BLaER1 treated with 17β-estradiol and CSF1 and Interleukin-3, amounts not matched to agents 10 nM and 100 nM (cell line): ENCODE results near the gene HCFC1.

ENCODE experiments used
- H3K27ac ChIP-seq, 11 experiments: shearing (Covaris generic); formaldehyde crosslinking; 2 replicates each; pipeline ENCODE4 v1.8.1; 2022
- H3K27me3 ChIP-seq, 11 experiments: shearing (Covaris generic); formaldehyde crosslinking; 2 replicates each; pipeline ENCODE4 v1.8.1; 2022
- H3K36me3 ChIP-seq, 11 experiments: shearing (Covaris generic); formaldehyde crosslinking; 2 replicates each; pipeline ENCODE4 v1.8.1; 2022
- H3K4me1 ChIP-seq, 10 experiments: shearing (Covaris generic); formaldehyde crosslinking; 2 replicates each; pipeline ENCODE4 v1.8.1; 2022
- H3K4me2 ChIP-seq, 11 experiments: shearing (Covaris generic); formaldehyde crosslinking; 2 replicates each; pipeline ENCODE4 v1.8.1; 2022
- H3K4me3 ChIP-seq, 10 experiments: shearing (Covaris generic); formaldehyde crosslinking; 2 replicates each; pipeline ENCODE4 v1.8.1; 2022
- H3K9ac ChIP-seq, 11 experiments: shearing (Covaris generic); formaldehyde crosslinking; 2 replicates each; pipeline ENCODE4 v1.8.1; 2022
- H3K9me3 ChIP-seq, 11 experiments: shearing (Covaris generic); formaldehyde crosslinking; replicated peaks in 1 of 11; 2 replicates each; pipeline ENCODE4 v1.8.1; 2022
- H4K20me1 ChIP-seq, 11 experiments: shearing (Covaris generic); formaldehyde crosslinking; 2 replicates each; pipeline ENCODE4 v1.8.1; 2022
- Cebpa-rat ChIP-seq, 11 experiments: shearing (Covaris generic); IDR thresholded peaks; 2 replicates each; pipeline ENCODE4 v1.8.1; 2022

The HCFC1 gene

DNA sequence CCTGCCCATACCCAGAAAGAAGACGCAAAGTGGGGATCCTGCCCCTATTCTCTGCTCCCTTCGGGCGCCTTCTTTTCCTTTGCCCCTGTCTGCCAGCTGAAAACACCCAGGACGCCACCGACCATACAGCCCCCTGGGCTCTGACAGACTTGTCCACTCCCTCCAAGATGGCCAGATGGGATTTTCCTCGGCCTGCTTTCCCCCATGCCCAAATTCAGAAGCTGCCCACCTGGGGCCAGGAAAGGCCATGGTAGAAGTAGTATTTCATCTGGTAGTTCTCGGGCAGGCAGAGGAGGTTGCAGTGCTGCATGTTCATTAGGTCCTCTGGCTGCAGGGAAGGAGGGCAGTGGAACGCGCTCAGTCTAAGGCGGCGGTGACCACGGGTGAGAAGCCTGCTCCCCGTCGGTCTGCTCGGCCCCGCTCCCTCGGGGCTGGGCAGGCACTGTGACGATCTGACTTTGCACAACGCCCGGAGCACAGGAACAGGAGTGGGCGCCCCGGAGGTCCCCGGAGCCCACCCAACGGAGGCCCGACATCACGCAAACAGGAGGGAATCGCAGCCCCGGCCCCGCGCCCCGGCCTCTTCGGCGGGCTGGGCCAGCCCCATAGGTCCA lies 37.4 kb downstream of the HCFC1 start:
- peak overlapping the region; percentile 81 to 96 (median 87) for H3K4me2 ChIP-seq
- peaks cover 84 to 95% (median 91%) of the 10 kb centered on the region in 11 experiments for H3K27me3 ChIP-seq
- H3K9ac ChIP-seq: peak overlapping the region; percentile 79 to 92 (median 85)
- no peak for TF ChIP-seq Cebpa-rat (IDR thresholded peaks at IDR 0.05)
- H3K4me1 ChIP-seq: peaks cover 35 to 60% (median 48%) of the 10 kb centered on the region in 10 experiments
- H4K20me1 ChIP-seq: peaks cover 55 to 92% (median 76%) of the 10 kb centered on the region in 11 experiments
- H3K9me3 ChIP-seq: 0 out of 22 replicates have a peak, but pooled peaks cover 0 to 4% (median 0%) of the 10 kb centered on the region in 11 experiments
- peak overlapping the region; percentile 66 to 87 (median 78) for H3K4me3 ChIP-seq
- H3K27ac ChIP-seq: peak overlapping the region; percentile 32 to 89 (median 82)
- peaks cover 26 to 42% (median 38%) of the 10 kb centered on the region in 11 experiments; a peak in 21 of 22 replicates for H3K36me3 ChIP-seq

DNA sequence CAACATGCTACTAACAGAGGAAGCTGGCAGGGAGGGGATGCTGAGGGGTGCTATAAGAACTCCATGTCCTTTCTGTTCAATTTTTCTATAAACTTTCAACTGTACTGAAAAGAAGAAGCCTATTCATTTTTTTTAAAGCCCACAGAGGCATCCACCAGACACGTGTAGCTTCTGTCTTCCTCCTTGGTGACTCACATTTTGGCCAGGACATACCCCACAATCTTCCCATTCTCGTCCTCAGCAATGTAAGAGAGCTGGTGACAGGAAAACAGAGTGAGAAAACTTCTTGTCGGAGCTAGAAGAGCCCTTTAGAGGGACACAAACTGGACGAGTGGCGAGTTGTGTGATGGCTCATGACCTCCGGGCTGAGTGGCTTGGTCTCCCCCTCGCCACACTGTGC lies 37.9 kb downstream of the HCFC1 start:
- H4K20me1 ChIP-seq: peaks cover 60 to 93% (median 76%) of the 10 kb centered on the region in 11 experiments
- H3K27me3 ChIP-seq: peaks cover 79 to 91% (median 86%) of the 10 kb centered on the region in 11 experiments
- peaks cover 25 to 42% (median 38%) of the 10 kb centered on the region in 11 experiments; a peak in 21 of 22 replicates for H3K36me3 ChIP-seq
- H3K4me1 ChIP-seq: peaks cover 38 to 62% (median 51%) of the 10 kb centered on the region in 10 experiments
- peak overlapping the region; percentile 81 to 96 (median 87) for H3K4me2 ChIP-seq
- H3K27ac ChIP-seq: peak overlapping the region in 10 of 11 experiments; percentile 65 to 89 (median 82); a peak in 20 of 22 replicates
- peak overlapping the region; percentile 79 to 92 (median 85) for H3K9ac ChIP-seq
- H3K4me3 ChIP-seq: peak overlapping the region; percentile 66 to 87 (median 78)
- no peak for TF ChIP-seq Cebpa-rat (IDR thresholded peaks at IDR 0.05)
- H3K9me3 ChIP-seq: 0 out of 22 replicates have a peak, but pooled peaks cover 0 to 4% (median 0%) of the 10 kb centered on the region in 11 experiments

DNA sequence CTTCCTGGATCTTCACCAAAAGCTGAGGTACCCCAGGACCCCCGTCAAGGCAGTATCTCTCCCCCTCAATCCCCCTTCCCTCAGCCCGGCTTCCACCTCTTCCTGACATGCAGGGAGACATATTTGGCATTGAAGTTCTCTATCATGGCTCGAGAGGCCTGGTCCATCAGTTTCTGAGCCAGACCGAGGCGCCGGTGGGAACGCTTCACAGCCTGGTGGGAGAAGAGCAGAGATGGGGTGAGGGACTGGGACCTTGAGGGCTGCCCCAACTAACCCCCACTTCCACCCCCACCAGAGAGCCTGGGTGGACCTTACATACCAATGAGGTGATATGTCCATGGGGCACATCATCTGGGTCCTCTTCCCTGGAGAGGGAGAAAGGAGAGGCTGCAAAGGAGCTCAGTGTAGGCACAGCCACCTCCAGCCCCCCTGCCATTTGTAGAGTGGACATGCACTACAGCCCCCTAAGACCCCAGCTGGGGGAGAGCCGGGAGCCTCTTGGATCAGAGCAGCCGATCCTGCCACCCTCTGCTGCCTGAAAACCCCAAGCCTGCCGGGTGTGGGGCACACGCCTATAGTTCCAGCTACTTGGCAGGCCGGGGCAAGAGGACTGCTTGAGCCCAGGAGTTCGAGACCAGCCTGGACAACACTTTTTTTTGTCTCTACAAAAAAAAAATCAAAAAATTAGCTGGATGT lies 39.2 kb downstream of the HCFC1 start:
- H4K20me1 ChIP-seq: peaks cover 68 to 91% (median 82%) of the 10 kb centered on the region in 11 experiments
- H3K9ac ChIP-seq: peak overlapping the region in 8 of 11 experiments; percentile 6 to 64 (median 33); a peak in 10 of 22 replicates
- H3K4me1 ChIP-seq: peaks cover 45 to 71% (median 58%) of the 10 kb centered on the region in 10 experiments
- peak overlapping the region in 7 of 11 experiments; percentile 50 to 96 (median 87); a peak in 8 of 22 replicates for H3K4me2 ChIP-seq
- H3K9me3 ChIP-seq: peaks cover 0 to 4% (median 0%) of the 10 kb centered on the region in 11 experiments; a peak in 1 of 22 replicates
- peaks cover 66 to 81% (median 76%) of the 10 kb centered on the region in 11 experiments for H3K27me3 ChIP-seq
- no peak for TF ChIP-seq Cebpa-rat (IDR thresholded peaks at IDR 0.05)
- H3K4me3 ChIP-seq: no peak overlapping the region
- peak overlapping the region in 4 of 11 experiments; percentile 4 to 100 (median 10); a peak in 5 of 22 replicates for H3K27ac ChIP-seq
- H3K36me3 ChIP-seq: peaks cover 25 to 42% (median 38%) of the 10 kb centered on the region in 11 experiments; a peak in 21 of 22 replicates

DNA sequence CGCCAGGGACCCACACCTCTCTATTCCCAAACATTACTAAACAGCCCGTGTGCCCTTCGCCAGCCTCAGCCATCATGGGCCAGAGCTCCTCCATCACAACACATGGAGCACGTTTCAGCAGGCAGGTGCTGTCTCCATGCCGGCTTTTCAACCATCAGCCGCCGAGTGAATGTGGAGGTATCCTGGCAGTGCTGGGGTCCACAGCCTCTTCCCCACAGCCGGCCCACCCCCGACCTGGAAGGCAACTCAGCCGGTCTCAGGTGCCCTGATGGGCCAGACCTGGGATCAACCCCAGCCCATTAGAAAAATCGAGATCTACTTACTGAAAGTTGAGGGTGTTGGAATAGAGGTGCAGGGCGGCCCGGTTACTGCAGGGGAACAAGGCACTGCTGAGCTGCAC lies 39.9 kb downstream of the HCFC1 start:
- Histone ChIP-seq H3K27me3 (peaks cover 60 to 81% (median 70%) of the 10 kb centered on the region in 11 experiments), H4K20me1 (peaks cover 74 to 93% (median 86%) of the 10 kb centered on the region in 11 experiments), H3K27ac (peak overlapping the region in 6 of 11 experiments; percentile 4 to 100 (median 46); a peak in 5 of 22 replicates), H3K9ac (peak overlapping the region in 8 of 11 experiments; percentile 32 to 99 (median 56); a peak in 9 of 22 replicates), H3K4me2 (peak overlapping the region in 8 of 11 experiments; percentile 0 to 96 (median 32); a peak in 6 of 22 replicates), H3K4me3 (no peak overlapping the region), H3K36me3 (peaks cover 25 to 42% (median 38%) of the 10 kb centered on the region in 11 experiments; a peak in 21 of 22 replicates), H3K4me1 (peaks cover 49 to 77% (median 64%) of the 10 kb centered on the region in 10 experiments), H3K9me3 (peaks cover 0 to 9% (median 0%) of the 10 kb centered on the region in 11 experiments; a peak in 1 of 22 replicates)
- TF ChIP-seq Cebpa-rat (IDR thresholded peaks at IDR 0.05): no peak

DNA sequence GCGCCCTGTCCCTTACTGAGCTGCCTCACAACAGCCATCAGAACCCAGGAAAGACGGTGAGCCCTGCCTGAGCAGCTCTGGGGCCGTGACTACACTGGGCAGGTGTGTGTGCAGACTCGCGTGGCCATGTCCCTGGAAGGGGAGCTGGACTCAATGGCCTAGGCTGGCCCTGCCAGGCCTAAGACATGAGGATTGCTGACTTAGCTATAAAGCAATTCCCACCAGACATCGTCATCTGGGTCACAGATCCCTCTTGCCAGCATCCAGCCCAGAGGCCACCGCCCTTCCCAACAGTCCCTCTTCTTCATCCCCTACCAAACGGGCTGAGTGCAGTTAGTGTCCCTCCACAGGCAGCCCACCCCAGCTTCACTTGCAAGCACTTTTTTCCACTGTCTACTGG lies 40.5 kb downstream of the HCFC1 start:
- H3K4me1 ChIP-seq: peaks cover 54 to 82% (median 70%) of the 10 kb centered on the region in 10 experiments
- H3K4me3 ChIP-seq: no peak overlapping the region
- no peak for TF ChIP-seq Cebpa-rat (IDR thresholded peaks at IDR 0.05)
- peak overlapping the region in 9 of 11 experiments; percentile 32 to 99 (median 63); a peak in 10 of 22 replicates for H3K9ac ChIP-seq
- peak overlapping the region in 7 of 11 experiments; percentile 10 to 100 (median 97); a peak in 8 of 22 replicates for H3K27ac ChIP-seq
- peaks cover 0 to 13% (median 0%) of the 10 kb centered on the region in 11 experiments; a peak in 3 of 22 replicates for H3K9me3 ChIP-seq
- H3K4me2 ChIP-seq: peak overlapping the region in 8 of 11 experiments; percentile 0 to 96 (median 32); a peak in 7 of 22 replicates
- H3K36me3 ChIP-seq: peaks cover 25 to 42% (median 38%) of the 10 kb centered on the region in 11 experiments; a peak in 21 of 22 replicates
- H4K20me1 ChIP-seq: peaks cover 80 to 93% (median 88%) of the 10 kb centered on the region in 11 experiments
- peaks cover 57 to 79% (median 64%) of the 10 kb centered on the region in 11 experiments for H3K27me3 ChIP-seq

DNA sequence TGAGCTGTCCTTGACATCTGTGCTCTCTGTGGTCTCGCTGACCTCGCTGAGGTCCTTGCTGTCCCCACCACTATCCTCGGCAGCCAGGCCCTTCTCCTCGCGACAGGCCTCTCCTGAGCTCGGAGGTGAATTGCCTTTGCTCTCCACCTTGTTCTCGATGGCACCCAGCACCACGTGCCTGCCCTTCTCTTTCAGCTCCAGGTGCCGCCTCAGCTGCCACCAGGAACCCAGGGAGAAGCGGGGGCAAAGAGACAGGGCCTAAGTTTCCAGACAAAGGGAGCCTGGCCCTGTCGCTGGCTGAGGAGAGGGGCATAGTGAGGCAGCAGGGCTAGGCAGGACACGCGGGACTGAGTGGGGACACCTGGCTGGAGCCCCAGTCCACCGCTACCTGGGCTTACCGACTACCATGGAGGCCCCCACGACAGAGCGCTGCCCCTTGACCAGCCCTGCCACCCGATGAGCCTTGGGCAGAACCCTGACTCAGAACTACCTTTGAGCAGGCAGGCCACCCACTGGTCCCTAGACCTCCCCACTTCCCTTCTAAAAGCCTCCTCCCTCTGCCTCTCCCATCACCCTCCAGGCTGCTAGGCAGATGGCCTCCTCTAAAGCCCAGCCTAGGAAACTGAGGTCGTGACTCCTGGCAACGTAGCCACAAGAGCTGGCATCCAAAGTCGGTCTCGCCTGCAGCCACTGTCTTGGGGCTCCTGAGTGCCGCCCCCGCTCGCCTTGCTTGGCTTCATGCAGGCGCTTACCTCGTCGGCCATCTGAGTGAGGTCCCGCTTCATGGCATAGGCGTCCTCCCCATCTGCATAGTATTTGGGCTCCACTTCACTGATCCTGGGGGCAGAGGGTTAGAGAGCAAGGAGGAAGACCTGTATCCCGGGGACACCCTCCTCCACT lies 41.4 kb downstream of the HCFC1 start:
- H4K20me1 ChIP-seq: peaks cover 80 to 93% (median 91%) of the 10 kb centered on the region in 11 experiments
- TF ChIP-seq Cebpa-rat (IDR thresholded peaks at IDR 0.05): no peak
- peak overlapping the region; percentile 79 to 99 (median 92) for H3K4me2 ChIP-seq
- peaks cover 0 to 21% (median 0%) of the 10 kb centered on the region in 11 experiments; a peak in 3 of 22 replicates for H3K9me3 ChIP-seq
- H3K9ac ChIP-seq: peak overlapping the region; percentile 9 to 99 (median 60); a peak in 17 of 22 replicates
- peaks cover 58 to 79% (median 64%) of the 10 kb centered on the region in 11 experiments for H3K27me3 ChIP-seq
- no peak overlapping the region for H3K4me3 ChIP-seq
- H3K4me1 ChIP-seq: peaks cover 55 to 82% (median 72%) of the 10 kb centered on the region in 10 experiments
- peak overlapping the region in 10 of 11 experiments; percentile 10 to 100 (median 96); a peak in 17 of 22 replicates for H3K27ac ChIP-seq
- H3K36me3 ChIP-seq: peaks cover 25 to 42% (median 38%) of the 10 kb centered on the region in 11 experiments; a peak in 21 of 22 replicates

DNA sequence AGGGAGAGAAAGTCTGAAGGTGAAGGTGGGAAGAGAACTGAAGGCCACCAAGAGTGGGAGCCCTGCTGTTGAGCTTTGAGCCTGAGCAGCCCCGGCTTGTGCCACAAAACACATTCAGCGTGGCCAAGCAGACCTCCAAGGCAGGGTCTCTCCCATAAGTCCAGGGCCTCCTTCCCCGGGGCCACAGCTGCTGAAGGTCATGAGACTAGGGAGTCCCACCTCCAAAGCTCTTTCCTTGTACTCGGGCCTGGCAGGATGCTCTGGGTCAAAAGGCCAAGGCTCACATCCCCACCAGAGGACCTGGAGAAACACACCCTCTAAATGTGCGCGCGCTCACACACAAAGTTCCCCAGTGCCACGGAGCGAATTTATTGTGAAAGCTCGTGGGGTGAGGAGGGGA lies 42.0 kb downstream of the HCFC1 start:
- Histone ChIP-seq H3K27ac (peak overlapping the region in 10 of 11 experiments; percentile 35 to 100 (median 96); a peak in 19 of 22 replicates), H3K4me2 (peak overlapping the region; percentile 79 to 99 (median 92)), H3K36me3 (peaks cover 25 to 42% (median 38%) of the 10 kb centered on the region in 11 experiments; a peak in 21 of 22 replicates), H3K4me1 (peaks cover 62 to 89% (median 78%) of the 10 kb centered on the region in 10 experiments), H3K9ac (peak overlapping the region; percentile 8 to 99 (median 60); a peak in 16 of 22 replicates), H3K27me3 (peaks cover 63 to 84% (median 69%) of the 10 kb centered on the region in 11 experiments), H4K20me1 (peaks cover 80 to 97% (median 95%) of the 10 kb centered on the region in 11 experiments), H3K9me3 (peaks cover 0 to 23% (median 0%) of the 10 kb centered on the region in 11 experiments; a peak in 3 of 22 replicates), H3K4me3 (peak overlapping the region in 8 of 10 experiments; percentile 33 to 75 (median 53); a peak in 7 of 20 replicates)
- TF ChIP-seq Cebpa-rat (IDR thresholded peaks at IDR 0.05): no peak
